A549 (cell line): ENCODE measurements around the gene TRPC6. TPM values are rescaled to one million over a fixed set of nuclear protein-coding genes. Genes with fewer than 3 reads are reported as not detected.

Experiments used
- ATAC-seq, 2 experiments: fragments of 200-7000 bp in 1 of 2; fragments of >200 bp in 1 of 2; cut with Nextera tagmentation in 1 of 2; cut with Tn5 transposase in 1 of 2; 3 replicates each; pipeline versions ENCODE4 v1.8.0 to v1.9.1; 2018 to 2020; ENCODE audit warnings: mild to moderate bottlenecking in 1 of 2, moderate library complexity in 1 of 2
- CTCF ChIA-PET: fragments of 300-600 bp; sonication (Branson Sonifier 250); formaldehyde crosslinking; extraction: SDS; loops from one replicate; lab custom pipeline; 2021; ENCODE audit warnings: antibody characterized with exemption, inconsistent platforms; lab: Yijun Ruan, JAX
- POLR2A ChIA-PET: fragments of 350-600 bp; formaldehyde crosslinking; extraction: SDS; loops from one replicate; lab custom pipeline; 2021; ENCODE audit warnings: antibody characterized with exemption, inconsistent platforms; lab: Yijun Ruan, JAX
- DNase-seq, 2 experiments: peaks; one replicate each; pipeline versions ENCODE4 v3.0.0 to v3.0.0-alpha.2; 2011 to 2016; ENCODE audit warnings: low read depth in 1 of 2, low spot score in 1 of 2
- FAIRE-seq: peaks from 2 replicates; lab custom pipeline; 2011; peaks lifted over from hg19 to GRCh38; lab: Jason Lieb, UNC
- H3K27ac ChIP-seq, 2 experiments: fragments of >200 bp; sonication (Bioruptor Twin); formaldehyde crosslinking; 3 replicates each; pipeline ENCODE4 v1.5.1; 2016 to 2017
- H3K4me1 ChIP-seq: fragments of >200 bp; sonication (Bioruptor Twin); formaldehyde crosslinking; 3 replicates; pipeline ENCODE4 v1.6.1; 2016
- H3K4me2 ChIP-seq: fragments of >200 bp; sonication (Bioruptor Twin); formaldehyde crosslinking; 3 replicates; pipeline ENCODE4 v1.6.1; 2016
- H3K4me3 ChIP-seq: fragments of >200 bp; sonication (Bioruptor Twin); formaldehyde crosslinking; 3 replicates; pipeline ENCODE4 v1.5.1; 2016
- H3K9me3 ChIP-seq: fragments of >200 bp; sonication (Bioruptor Twin); formaldehyde crosslinking; 3 replicates; pipeline ENCODE4 v1.6.1; 2016
- BHLHE40 ChIP-seq: IDR thresholded peaks from 2 replicates; pipeline ENCODE4 v1.6.1; 2012; ENCODE audit warnings: low read depth, low read length, inconsistent platforms
- EHF ChIP-seq: fragments of 250-450 bp; sonication (Bioruptor Pico); IDR thresholded peaks from 2 replicates; pipeline ENCODE4 v1.5.0; 2020; ENCODE audit warnings: mild to moderate bottlenecking
- EHMT2 ChIP-seq: fragments of 200-600 bp; sonication (generic); IDR thresholded peaks from 2 replicates; pipeline ENCODE4 v1.6.1; 2016; ENCODE audit warnings: antibody characterized with exemption, low read depth, mild to moderate bottlenecking, moderate library complexity
- FOSB ChIP-seq: fragments of 250-450 bp; sonication (Bioruptor Pico); IDR thresholded peaks from 2 replicates; pipeline ENCODE4 v1.5.0; 2020; ENCODE audit warnings: mild to moderate bottlenecking, moderate library complexity
- GATA3 ChIP-seq: IDR thresholded peaks from 2 replicates; pipeline ENCODE4 v1.6.1; 2012; ENCODE audit warnings: borderline replicate concordance
- HOXA7 ChIP-seq: fragments of 250-450 bp; sonication (Bioruptor Pico); IDR thresholded peaks from 2 replicates; pipeline ENCODE4 v1.5.0; 2020; ENCODE audit warnings: mild to moderate bottlenecking, moderate library complexity
- KDM1A ChIP-seq: fragments of 200-600 bp; sonication (generic); IDR thresholded peaks from 2 replicates; pipeline ENCODE4 v1.6.1; 2016; ENCODE audit warnings: low read depth, mild to moderate bottlenecking
- MAZ ChIP-seq: fragments of 150-350 bp; IDR thresholded peaks from 2 replicates; pipeline ENCODE4 v1.6.1; 2014; ENCODE audit warnings: antibody characterized with exemption, low read depth, low read length, borderline replicate concordance
- NFE2L2 ChIP-seq: fragments of 150-350 bp; conservative IDR thresholded peaks from 2 replicates; pipeline ENCODE4 v1.6.1; 2014; ENCODE audit warnings: low read length
- NPAS2 ChIP-seq: fragments of 250-450 bp; sonication (Bioruptor Pico); IDR thresholded peaks from 2 replicates; pipeline ENCODE4 v1.8.0; 2022; ENCODE audit warnings: mild to moderate bottlenecking, moderate library complexity, borderline replicate concordance
- PHF8 ChIP-seq: fragments of 200-600 bp; sonication (generic); IDR thresholded peaks from 2 replicates; pipeline ENCODE4 v1.6.1; 2016; ENCODE audit warnings: low read depth, mild to moderate bottlenecking, antibody characterized with exemption, moderate library complexity, borderline replicate concordance
- RAD21 ChIP-seq, 2 experiments: fragments of >200 bp in 1 of 2; sonication (Bioruptor Twin) in 1 of 2; formaldehyde crosslinking in 1 of 2; IDR thresholded peaks in 1 of 2; conservative IDR thresholded peaks in 1 of 2; 2 replicates in 1 of 2; 3 replicates in 1 of 2; pipeline ENCODE4 v1.6.1; 2012 to 2018; ENCODE audit warnings: inconsistent platforms in 1 of 2
- RCOR1 ChIP-seq: fragments of 150-350 bp; IDR thresholded peaks from 2 replicates; pipeline ENCODE4 v1.6.1; 2014; ENCODE audit warnings: antibody characterized with exemption, low read length, low read depth
- TP53 ChIP-seq: fragments of 250-450 bp; sonication (Bioruptor Pico); IDR thresholded peaks from 2 replicates; pipeline ENCODE4 v1.5.0; 2021; ENCODE audit warnings: mild to moderate bottlenecking, moderate library complexity
- ZC3H11A ChIP-seq: fragments of 450-650 bp; IDR thresholded peaks from 2 replicates; pipeline ENCODE4 v1.6.1; 2014; ENCODE audit warnings: antibody characterized with exemption, mild to moderate bottlenecking
- ZNF302 ChIP-seq: fragments of 250-450 bp; sonication (Bioruptor Pico); IDR thresholded peaks from 2 replicates; pipeline ENCODE4 v1.9.0; 2021; ENCODE audit warnings: inconsistent platforms, mild to moderate bottlenecking, moderate library complexity
- WGBS: methylation state at CpG from one replicate; pipeline ENCODE4 v1.1.6; 2017; ENCODE audit errors: missing lambda C conversion rate; 5-methylcytosine and 5-hydroxymethylcytosine counted together
- polyA plus RNA-seq, 4 experiments: library from polyadenylated mRNA; depleted of rRNA in 3 of 4; stranded (reverse); fragments of >200 nt; fragmentation: RNase III in 1 of 4; extraction: RNeasy Plus Mini Kit Qiagen cat#74134 plus additional on column Dnase treatment in 1 of 4; gene quantifications; 2 replicates in 3 of 4; 3 replicates in 1 of 4; pipeline ENCODE4 v1.2.3, GENCODE V29; 2011 to 2017
- TF ChIP-seq, protein P1 (sequence below): fragments of 200-600 bp; sonication (generic); IDR thresholded peaks from 2 replicates; pipeline ENCODE4 v1.6.1; 2016; ENCODE audit warnings: antibody characterized with exemption, mild to moderate bottlenecking, moderate library complexity
- TF ChIP-seq, protein P2 (sequence below): fragments of 250-450 bp; sonication (Bioruptor Pico); IDR thresholded peaks from 2 replicates; pipeline ENCODE4 v1.5.0; 2021; ENCODE audit warnings: mild to moderate bottlenecking, moderate library complexity, borderline replicate concordance
- TF ChIP-seq, protein P3 (sequence below): fragments of 450-650 bp; IDR thresholded peaks from 2 replicates; pipeline ENCODE4 v1.6.1; 2014; ENCODE audit warnings: antibody characterized with exemption
- TF ChIP-seq, protein P4 (sequence below): fragments of 150-350 bp; IDR thresholded peaks from 2 replicates; pipeline ENCODE4 v1.6.1; 2014; ENCODE audit warnings: low read depth, mild to moderate bottlenecking, low read length

Gene TRPC6
- polyA plus RNA-seq, 2 of the 4 experiments (the other 2 are of a cell fraction): 0.70 to 1.0 TPM

DNA sequence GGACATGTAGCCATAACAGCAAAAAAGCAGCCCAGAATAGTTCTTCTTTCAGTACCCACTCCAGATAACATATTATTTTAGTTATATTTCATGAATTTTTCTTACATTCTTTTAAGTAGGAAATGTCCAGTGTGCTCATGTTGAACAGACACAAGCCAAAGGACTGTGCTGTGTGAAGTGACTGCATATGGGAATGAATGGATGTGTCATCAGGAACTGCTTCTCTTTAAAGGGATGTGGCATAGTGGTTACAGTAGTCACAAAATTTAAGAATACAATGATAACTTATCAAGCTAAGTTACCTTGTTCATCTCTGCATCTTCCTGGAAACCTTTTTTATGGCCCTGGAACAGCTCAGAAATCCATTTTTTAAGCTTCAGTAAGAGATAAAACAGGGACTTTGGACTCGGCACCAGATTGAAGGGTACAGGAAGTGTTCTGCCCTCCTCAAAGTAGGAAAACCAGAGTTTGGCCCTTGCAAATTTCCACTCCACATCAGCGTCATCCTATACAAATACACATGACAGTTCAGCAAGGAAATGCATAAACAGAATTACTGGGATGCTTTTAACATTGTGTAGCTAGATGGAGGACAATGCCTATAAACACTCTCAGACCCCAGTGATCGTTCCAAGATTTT is 112.8 kb downstream of the TRPC6 start:
- FAIRE-seq: no peak
- WGBS: 40% methylated on average over 3 of the region's 3 CpGs
- CTCF ChIA-PET: no interaction called here
- TF ChIP-seq, protein P1, sequence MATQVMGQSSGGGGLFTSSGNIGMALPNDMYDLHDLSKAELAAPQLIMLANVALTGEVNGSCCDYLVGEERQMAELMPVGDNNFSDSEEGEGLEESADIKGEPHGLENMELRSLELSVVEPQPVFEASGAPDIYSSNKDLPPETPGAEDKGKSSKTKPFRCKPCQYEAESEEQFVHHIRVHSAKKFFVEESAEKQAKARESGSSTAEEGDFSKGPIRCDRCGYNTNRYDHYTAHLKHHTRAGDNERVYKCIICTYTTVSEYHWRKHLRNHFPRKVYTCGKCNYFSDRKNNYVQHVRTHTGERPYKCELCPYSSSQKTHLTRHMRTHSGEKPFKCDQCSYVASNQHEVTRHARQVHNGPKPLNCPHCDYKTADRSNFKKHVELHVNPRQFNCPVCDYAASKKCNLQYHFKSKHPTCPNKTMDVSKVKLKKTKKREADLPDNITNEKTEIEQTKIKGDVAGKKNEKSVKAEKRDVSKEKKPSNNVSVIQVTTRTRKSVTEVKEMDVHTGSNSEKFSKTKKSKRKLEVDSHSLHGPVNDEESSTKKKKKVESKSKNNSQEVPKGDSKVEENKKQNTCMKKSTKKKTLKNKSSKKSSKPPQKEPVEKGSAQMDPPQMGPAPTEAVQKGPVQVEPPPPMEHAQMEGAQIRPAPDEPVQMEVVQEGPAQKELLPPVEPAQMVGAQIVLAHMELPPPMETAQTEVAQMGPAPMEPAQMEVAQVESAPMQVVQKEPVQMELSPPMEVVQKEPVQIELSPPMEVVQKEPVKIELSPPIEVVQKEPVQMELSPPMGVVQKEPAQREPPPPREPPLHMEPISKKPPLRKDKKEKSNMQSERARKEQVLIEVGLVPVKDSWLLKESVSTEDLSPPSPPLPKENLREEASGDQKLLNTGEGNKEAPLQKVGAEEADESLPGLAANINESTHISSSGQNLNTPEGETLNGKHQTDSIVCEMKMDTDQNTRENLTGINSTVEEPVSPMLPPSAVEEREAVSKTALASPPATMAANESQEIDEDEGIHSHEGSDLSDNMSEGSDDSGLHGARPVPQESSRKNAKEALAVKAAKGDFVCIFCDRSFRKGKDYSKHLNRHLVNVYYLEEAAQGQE: no peak
- TF ChIP-seq EHMT2: no peak
- TF ChIP-seq, protein P2, sequence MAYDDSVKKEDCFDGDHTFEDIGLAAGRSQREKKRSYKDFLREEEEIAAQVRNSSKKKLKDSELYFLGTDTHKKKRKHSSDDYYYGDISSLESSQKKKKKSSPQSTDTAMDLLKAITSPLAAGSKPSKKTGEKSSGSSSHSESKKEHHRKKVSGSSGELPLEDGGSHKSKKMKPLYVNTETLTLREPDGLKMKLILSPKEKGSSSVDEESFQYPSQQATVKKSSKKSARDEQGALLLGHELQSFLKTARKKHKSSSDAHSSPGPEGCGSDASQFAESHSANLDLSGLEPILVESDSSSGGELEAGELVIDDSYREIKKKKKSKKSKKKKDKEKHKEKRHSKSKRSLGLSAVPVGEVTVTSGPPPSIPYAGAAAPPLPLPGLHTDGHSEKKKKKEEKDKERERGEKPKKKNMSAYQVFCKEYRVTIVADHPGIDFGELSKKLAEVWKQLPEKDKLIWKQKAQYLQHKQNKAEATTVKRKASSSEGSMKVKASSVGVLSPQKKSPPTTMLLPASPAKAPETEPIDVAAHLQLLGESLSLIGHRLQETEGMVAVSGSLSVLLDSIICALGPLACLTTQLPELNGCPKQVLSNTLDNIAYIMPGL (CRISPR knock-in tag): no peak
- no peak for TF ChIP-seq GATA3
- TF ChIP-seq BHLHE40: no peak
- TF ChIP-seq ZC3H11A: no peak
- TF ChIP-seq, protein P3, sequence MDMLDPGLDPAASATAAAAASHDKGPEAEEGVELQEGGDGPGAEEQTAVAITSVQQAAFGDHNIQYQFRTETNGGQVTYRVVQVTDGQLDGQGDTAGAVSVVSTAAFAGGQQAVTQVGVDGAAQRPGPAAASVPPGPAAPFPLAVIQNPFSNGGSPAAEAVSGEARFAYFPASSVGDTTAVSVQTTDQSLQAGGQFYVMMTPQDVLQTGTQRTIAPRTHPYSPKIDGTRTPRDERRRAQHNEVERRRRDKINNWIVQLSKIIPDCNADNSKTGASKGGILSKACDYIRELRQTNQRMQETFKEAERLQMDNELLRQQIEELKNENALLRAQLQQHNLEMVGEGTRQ: no peak
- TF ChIP-seq MAZ: no peak
- no peak for TF ChIP-seq FOSB
- no peak for TF ChIP-seq KDM1A
- no peak for TF ChIP-seq RAD21 (conservative IDR thresholded peaks at IDR 0.05 in 1 of 2, IDR thresholded peaks at IDR 0.05 in 1 of 2)
- TF ChIP-seq TP53: no peak
- no peak for TF ChIP-seq ZNF302 (CRISPR knock-in tag)
- no peak for TF ChIP-seq RCOR1
- no peak for TF ChIP-seq EHF (CRISPR knock-in tag)
- no peak for TF ChIP-seq NFE2L2
- TF ChIP-seq PHF8: no peak
- no peak for TF ChIP-seq NPAS2
- TF ChIP-seq HOXA7 (CRISPR knock-in tag): no peak
- TF ChIP-seq, protein P4, sequence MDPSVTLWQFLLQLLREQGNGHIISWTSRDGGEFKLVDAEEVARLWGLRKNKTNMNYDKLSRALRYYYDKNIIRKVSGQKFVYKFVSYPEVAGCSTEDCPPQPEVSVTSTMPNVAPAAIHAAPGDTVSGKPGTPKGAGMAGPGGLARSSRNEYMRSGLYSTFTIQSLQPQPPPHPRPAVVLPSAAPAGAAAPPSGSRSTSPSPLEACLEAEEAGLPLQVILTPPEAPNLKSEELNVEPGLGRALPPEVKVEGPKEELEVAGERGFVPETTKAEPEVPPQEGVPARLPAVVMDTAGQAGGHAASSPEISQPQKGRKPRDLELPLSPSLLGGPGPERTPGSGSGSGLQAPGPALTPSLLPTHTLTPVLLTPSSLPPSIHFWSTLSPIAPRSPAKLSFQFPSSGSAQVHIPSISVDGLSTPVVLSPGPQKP: no peak
- TF ChIP-seq, all 56 proteins: peak for 0
- no peaks in the 10 kb centered on the region for H3K9me3 ChIP-seq
- H3K4me2 ChIP-seq: peak overlapping the region; percentile 52
- H3K4me1 ChIP-seq: 0 out of 3 replicates have a peak, but pooled peaks cover 6% of the 10 kb centered on the region
- ATAC-seq (peak; percentile 53 to 54; a peak in 3 of 6 replicates), DNase-seq (peak in 1 of 2 experiments; percentile 3)
- H3K4me3 ChIP-seq: no peak overlapping the region
- POLR2A ChIA-PET: no interaction called here
- H3K27ac ChIP-seq: no peak overlapping the region
